ENCODE results near the gene RHEX.

DNA sequence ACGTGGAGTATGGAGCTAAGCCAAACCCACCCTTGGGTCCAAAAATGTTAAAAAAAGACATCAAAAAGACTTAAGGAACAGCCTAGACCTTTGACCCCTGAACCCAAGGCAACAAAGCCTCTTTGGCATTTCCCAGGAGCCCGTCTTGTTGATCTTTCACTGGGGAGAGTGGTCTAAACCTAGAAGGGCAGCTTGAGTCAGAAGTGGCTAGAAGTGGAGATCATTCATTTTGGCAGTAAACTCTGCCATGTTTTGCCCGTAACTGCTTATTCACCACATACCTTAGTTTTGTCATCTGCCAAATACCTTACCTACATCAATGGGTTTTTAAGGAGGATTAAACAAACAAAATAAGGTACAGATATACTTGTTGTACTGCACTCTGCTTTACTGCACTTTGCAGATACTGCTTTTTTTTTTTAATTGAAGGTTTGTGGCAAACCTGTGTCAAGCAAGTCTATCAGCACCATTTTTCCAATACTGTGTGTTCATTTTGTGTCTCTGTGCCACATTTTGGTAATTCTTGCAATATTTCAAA is 27.6 kb upstream of the RHEX start:
- TF ChIP-seq, protein P1, sequence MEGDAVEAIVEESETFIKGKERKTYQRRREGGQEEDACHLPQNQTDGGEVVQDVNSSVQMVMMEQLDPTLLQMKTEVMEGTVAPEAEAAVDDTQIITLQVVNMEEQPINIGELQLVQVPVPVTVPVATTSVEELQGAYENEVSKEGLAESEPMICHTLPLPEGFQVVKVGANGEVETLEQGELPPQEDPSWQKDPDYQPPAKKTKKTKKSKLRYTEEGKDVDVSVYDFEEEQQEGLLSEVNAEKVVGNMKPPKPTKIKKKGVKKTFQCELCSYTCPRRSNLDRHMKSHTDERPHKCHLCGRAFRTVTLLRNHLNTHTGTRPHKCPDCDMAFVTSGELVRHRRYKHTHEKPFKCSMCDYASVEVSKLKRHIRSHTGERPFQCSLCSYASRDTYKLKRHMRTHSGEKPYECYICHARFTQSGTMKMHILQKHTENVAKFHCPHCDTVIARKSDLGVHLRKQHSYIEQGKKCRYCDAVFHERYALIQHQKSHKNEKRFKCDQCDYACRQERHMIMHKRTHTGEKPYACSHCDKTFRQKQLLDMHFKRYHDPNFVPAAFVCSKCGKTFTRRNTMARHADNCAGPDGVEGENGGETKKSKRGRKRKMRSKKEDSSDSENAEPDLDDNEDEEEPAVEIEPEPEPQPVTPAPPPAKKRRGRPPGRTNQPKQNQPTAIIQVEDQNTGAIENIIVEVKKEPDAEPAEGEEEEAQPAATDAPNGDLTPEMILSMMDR (conservative IDR thresholded peaks at IDR 0.05 in 1 of 2, IDR thresholded peaks at IDR 0.05 in 1 of 2; ENCODE audit: low read depth in 1 of 2, low read length in 2 of 2): no peak
- TF ChIP-seq EZH2 (IDR thresholded peaks at IDR 0.05; ENCODE audit: low read length, missing control alignments): no peak
